Liver (tissue), 9 donors: Measurements from ENCODE around the gene CARD9. TPM values are rescaled to one million over a fixed set of nuclear protein-coding genes. Genes with fewer than 3 reads are reported as not detected.
A peak's percentile ranks its signal among the peaks of the same experiment; 100 is the strongest.

ENCODE experiments used
- DNase-seq: peaks from one replicate; pipeline ENCODE4 v3.0.0-alpha.2; 2017; ENCODE audit warnings: low spot score
- H3K27ac ChIP-seq, 2 donors: one replicate each; pipeline ENCODE4 v1.7.0; 2013; ENCODE audit warnings: inconsistent platforms in 2 of 2, low read length in 2 of 2, control low read depth in 1 of 2, low read depth in 1 of 2, mild to moderate bottlenecking in 1 of 2
- H3K27me3 ChIP-seq, 4 donors: one replicate each; pipeline versions ENCODE4 v1.6.1 to v1.7.0; 2013; ENCODE audit warnings: low read length in 3 of 4, inconsistent platforms in 1 of 4, mild to moderate bottlenecking in 1 of 4, moderate library complexity in 1 of 4; ENCODE audit not compliant: control insufficient read depth in 4 of 4, insufficient read depth in 4 of 4
- H3K36me3 ChIP-seq, 4 donors: one replicate each; pipeline versions ENCODE4 v1.6.1 to v1.7.0; 2013; ENCODE audit warnings: low read length in 3 of 4, mild to moderate bottlenecking in 3 of 4, low read depth in 1 of 4, moderate library complexity in 1 of 4; ENCODE audit not compliant: control insufficient read depth in 4 of 4, insufficient read depth in 3 of 4
- H3K4me1 ChIP-seq, 4 donors: one replicate each; pipeline versions ENCODE4 v1.6.1 to v1.7.0; 2013; ENCODE audit warnings: low read length in 3 of 4, mild to moderate bottlenecking in 3 of 4, moderate library complexity in 1 of 4; ENCODE audit not compliant: control insufficient read depth in 4 of 4, insufficient read depth in 4 of 4
- H3K4me3 ChIP-seq, 3 donors: one replicate each; pipeline versions ENCODE4 v1.6.1 to v1.7.0; 2013; ENCODE audit warnings: low read length in 3 of 3, control low read depth in 1 of 3, low read depth in 1 of 3, mild to moderate bottlenecking in 1 of 3
- H3K9ac ChIP-seq, 2 donors: one replicate each; pipeline ENCODE4 v1.7.0; 2013; ENCODE audit warnings: low read length in 2 of 2, mild to moderate bottlenecking in 2 of 2, moderate library complexity in 2 of 2, control low read depth in 1 of 2, low read depth in 1 of 2
- H3K9me3 ChIP-seq, 4 donors: one replicate each; pipeline versions ENCODE4 v1.6.1 to v1.7.0; 2013; ENCODE audit warnings: low read length in 3 of 4; ENCODE audit not compliant: control insufficient read depth in 4 of 4
- EGR1 ChIP-seq, 2 donors: IDR thresholded peaks; 2 replicates each; pipeline ENCODE4 v1.6.1; 2016 to 2018; ENCODE audit warnings: antibody characterized with exemption in 2 of 2, low read depth in 2 of 2
- FOXA1 ChIP-seq: IDR thresholded peaks from 2 replicates; pipeline ENCODE4 v1.6.1; 2016; ENCODE audit warnings: antibody characterized with exemption
- FOXA2 ChIP-seq: IDR thresholded peaks from 2 replicates; pipeline ENCODE4 v1.6.1; 2016; ENCODE audit warnings: antibody characterized with exemption
- GABPA ChIP-seq, 2 donors: IDR thresholded peaks in 1 of 2; conservative IDR thresholded peaks in 1 of 2; 2 replicates each; pipeline ENCODE4 v1.6.1; 2016; ENCODE audit warnings: antibody characterized with exemption in 2 of 2, mild to moderate bottlenecking in 1 of 2, moderate library complexity in 1 of 2
- HNF4A ChIP-seq, 2 donors: conservative IDR thresholded peaks; 2 replicates each; pipeline ENCODE4 v1.6.1; 2016; ENCODE audit warnings: antibody characterized with exemption in 2 of 2, mild to moderate bottlenecking in 2 of 2
- HNF4G ChIP-seq: IDR thresholded peaks from 2 replicates; pipeline ENCODE4 v1.6.1; 2016; ENCODE audit warnings: antibody characterized with exemption
- JUND ChIP-seq, 2 donors: IDR thresholded peaks; 2 replicates each; pipeline ENCODE4 v1.6.1; 2016; ENCODE audit warnings: antibody characterized with exemption in 2 of 2
- NR2F2 ChIP-seq: IDR thresholded peaks from 2 replicates; pipeline ENCODE4 v1.6.1; 2016; ENCODE audit warnings: antibody characterized with exemption
- RAD21 ChIP-seq, 2 donors: IDR thresholded peaks; 2 replicates each; pipeline ENCODE4 v1.6.1; 2016; ENCODE audit warnings: antibody characterized with exemption in 2 of 2, mild to moderate bottlenecking in 2 of 2
- REST ChIP-seq: IDR thresholded peaks from 2 replicates; pipeline ENCODE4 v1.6.1; 2016; ENCODE audit warnings: antibody characterized with exemption, mild to moderate bottlenecking
- RXRA ChIP-seq, 2 donors: IDR thresholded peaks; 2 replicates each; pipeline ENCODE4 v1.6.1; 2017 to 2018; ENCODE audit warnings: antibody characterized with exemption in 2 of 2, mild to moderate bottlenecking in 1 of 2
- SP1 ChIP-seq: IDR thresholded peaks from 2 replicates; pipeline ENCODE4 v1.6.1; 2018; ENCODE audit warnings: antibody characterized with exemption, mild to moderate bottlenecking
- TAF1 ChIP-seq: conservative IDR thresholded peaks from 2 replicates; pipeline ENCODE4 v1.6.1; 2016; ENCODE audit warnings: antibody characterized with exemption, mild to moderate bottlenecking
- YY1 ChIP-seq: IDR thresholded peaks from 2 replicates; pipeline ENCODE4 v1.6.1; 2016; ENCODE audit warnings: antibody characterized with exemption, mild to moderate bottlenecking
- ZBTB33 ChIP-seq: IDR thresholded peaks from 2 replicates; pipeline ENCODE4 v1.6.1; 2016; ENCODE audit warnings: antibody characterized with exemption
- WGBS: extraction: QIAGEN DNeasy Blood & Tissue Kit; methylation state at CpG from one replicate; pipeline ENCODE4 v1.1.7; 2013; 5-methylcytosine and 5-hydroxymethylcytosine counted together
- polyA plus RNA-seq, 2 donors: library from polyadenylated mRNA; stranded (reverse) in 1 of 2; unstranded in 1 of 2; fragments of 200-250 nt in 1 of 2; fragments of >200 nt in 1 of 2; fragmentation: Nextera tagmentation in 1 of 2; extraction: Ambion mirVana in 1 of 2; gene quantifications; one replicate each; pipeline versions ENCODE4 v1.2.1 to v1.2.3, GENCODE V29; 2013 to 2015
- total RNA-seq, 2 donors: library from RNA; depleted of rRNA; stranded (reverse); fragments of >200 nt; gene quantifications; one replicate each; pipeline ENCODE4 v1.2.3, GENCODE V29; 2014
- TF ChIP-seq, protein P1 (sequence below): IDR thresholded peaks from 2 replicates; pipeline ENCODE4 v1.6.1; 2016; ENCODE audit warnings: antibody characterized with exemption
- TF ChIP-seq, protein P2 (sequence below): fragments of 150-350 bp; IDR thresholded peaks from 2 replicates; pipeline ENCODE4 v1.5.1; 2017; ENCODE audit warnings: improper control_type of control experiment, low read depth, low read length; ENCODE audit not compliant: missing input control
- TF ChIP-seq, protein P3 (sequence below): IDR thresholded peaks from 2 replicates; pipeline ENCODE4 v1.6.1; 2016; ENCODE audit warnings: antibody characterized with exemption
- donor health status: healthy.
- donor health status: healthy.
- donor health status: healthy.
- donor health status: healthy.
- donor health status: healthy.

Gene CARD9
- 1 to 10 TPM; 3.1 to 5.3 TPM for total RNA-seq
- polyA plus RNA-seq, result 1 to 10 TPM in 1 of 2 donors, under 1 TPM in 1; 0.25 to 1.3 TPM

- H3K4me1 ChIP-seq, result peaks cover 0 to 18% (median 10%) of the 10 kb centered on the region in 4 donors
- WGBS, result 76% methylated on average over 27 of the region's 27 CpGs
- H3K36me3 ChIP-seq, result peaks cover 0 to 3% (median 0%) of the 10 kb centered on the region in 4 donors
- H3K4me3 ChIP-seq, result peak within 1 kb of the TSS in 1 of 3 donors; percentile 8
- TF ChIP-seq FOXA2, result no peak
- TF ChIP-seq SP1, result no peak
- no peak for TF ChIP-seq ZBTB33
- TF ChIP-seq EGR1 (IDR thresholded peaks at IDR 0.05; ENCODE audit: low read depth in 2 of 2), result no peak
- TF ChIP-seq NR2F2, result no peak
- no peaks in the 10 kb centered on the region for H3K9me3 ChIP-seq
- no peak for DNase-seq
- H3K27ac ChIP-seq, result peak within 1 kb of the TSS; percentile 23 to 41
- H3K27me3 ChIP-seq, result no peaks in the 10 kb centered on the region
- no peak within 1 kb of the TSS for H3K9ac ChIP-seq
Observed at GRCh38 chr9:136373300-136374182, at the start of gene CARD9. Gene CARD9 (minus strand): TSS chr9:136373669. CDS start chr9:136372078, 1,591 bp downstream.

- no peak overlapping the region for H3K9ac ChIP-seq
Observed at GRCh38 chr9:136422876-136423275, 49.4 kb upstream of the CARD9 start.

More at GRCh38 chr9:136422876-136423275, 49.4 kb upstream of the CARD9 start:
- peaks cover under 1 to 8% (median 5%) of the 10 kb centered on the region in 4 donors for H3K4me1 ChIP-seq
- WGBS, result 97% methylated on average over 26 of the region's 26 CpGs
- no peak overlapping the region for H3K27ac ChIP-seq
- H3K36me3 ChIP-seq, result peaks cover 18 to 62% (median 37%) of the 10 kb centered on the region in 4 donors
- no peak for TF ChIP-seq RAD21 (IDR thresholded peaks at IDR 0.05)
- no peak for TF ChIP-seq YY1
- TF ChIP-seq, protein P1, sequence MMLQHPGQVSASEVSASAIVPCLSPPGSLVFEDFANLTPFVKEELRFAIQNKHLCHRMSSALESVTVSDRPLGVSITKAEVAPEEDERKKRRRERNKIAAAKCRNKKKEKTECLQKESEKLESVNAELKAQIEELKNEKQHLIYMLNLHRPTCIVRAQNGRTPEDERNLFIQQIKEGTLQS, result no peak
- no peak for TF ChIP-seq GABPA (IDR thresholded peaks at IDR 0.05 in 1 of 2, conservative IDR thresholded peaks at IDR 0.05 in 1 of 2)
- TF ChIP-seq TAF1, result no peak
- no peak for TF ChIP-seq JUND (IDR thresholded peaks at IDR 0.05)
- TF ChIP-seq, protein P2, sequence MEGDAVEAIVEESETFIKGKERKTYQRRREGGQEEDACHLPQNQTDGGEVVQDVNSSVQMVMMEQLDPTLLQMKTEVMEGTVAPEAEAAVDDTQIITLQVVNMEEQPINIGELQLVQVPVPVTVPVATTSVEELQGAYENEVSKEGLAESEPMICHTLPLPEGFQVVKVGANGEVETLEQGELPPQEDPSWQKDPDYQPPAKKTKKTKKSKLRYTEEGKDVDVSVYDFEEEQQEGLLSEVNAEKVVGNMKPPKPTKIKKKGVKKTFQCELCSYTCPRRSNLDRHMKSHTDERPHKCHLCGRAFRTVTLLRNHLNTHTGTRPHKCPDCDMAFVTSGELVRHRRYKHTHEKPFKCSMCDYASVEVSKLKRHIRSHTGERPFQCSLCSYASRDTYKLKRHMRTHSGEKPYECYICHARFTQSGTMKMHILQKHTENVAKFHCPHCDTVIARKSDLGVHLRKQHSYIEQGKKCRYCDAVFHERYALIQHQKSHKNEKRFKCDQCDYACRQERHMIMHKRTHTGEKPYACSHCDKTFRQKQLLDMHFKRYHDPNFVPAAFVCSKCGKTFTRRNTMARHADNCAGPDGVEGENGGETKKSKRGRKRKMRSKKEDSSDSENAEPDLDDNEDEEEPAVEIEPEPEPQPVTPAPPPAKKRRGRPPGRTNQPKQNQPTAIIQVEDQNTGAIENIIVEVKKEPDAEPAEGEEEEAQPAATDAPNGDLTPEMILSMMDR, result no peak
- no peak for TF ChIP-seq RXRA (IDR thresholded peaks at IDR 0.05)
- no peak for TF ChIP-seq FOXA1
- TF ChIP-seq EGR1 (IDR thresholded peaks at IDR 0.05; ENCODE audit: low read depth in 2 of 2), result no peak
- TF ChIP-seq NR2F2, result no peak
- no peak for TF ChIP-seq REST
- no peak for TF ChIP-seq FOXA2
- no peak for TF ChIP-seq HNF4A (conservative IDR thresholded peaks at IDR 0.05)
- TF ChIP-seq, protein P3, sequence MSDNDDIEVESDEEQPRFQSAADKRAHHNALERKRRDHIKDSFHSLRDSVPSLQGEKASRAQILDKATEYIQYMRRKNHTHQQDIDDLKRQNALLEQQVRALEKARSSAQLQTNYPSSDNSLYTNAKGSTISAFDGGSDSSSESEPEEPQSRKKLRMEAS, result no peak
- no peak for TF ChIP-seq HNF4G
- TF ChIP-seq ZBTB33, result no peak
- DNase-seq, result no peak
- no peaks in the 10 kb centered on the region for H3K9me3 ChIP-seq
- H3K27me3 ChIP-seq, result no peaks in the 10 kb centered on the region
- H3K4me3 ChIP-seq, result no peak overlapping the region
